ENCODE measurements around the gene CCL15. TPM values are rescaled to one million over a fixed set of nuclear protein-coding genes. Genes with fewer than 3 reads are reported as not detected.

Gene CCL15
- total and polyA plus RNA-seq, 5 donors: not detected

- H3K4me3 ChIP-seq (ENCODE audit: low read length): no peak overlapping the region
- H3K4me1 ChIP-seq (ENCODE audit: control insufficient read depth, insufficient read depth, low read length): no peaks in the 10 kb centered on the region
- intact Hi-C loops (cut with DNase I): loop anchor here in 2 of 4 donors (5.0 to 10.0 kb wide), 3 partner anchors 172 to 502 kb away; no protein-coding TSS in a partner anchor
- H3K27me3 ChIP-seq (ENCODE audit: control insufficient read depth, insufficient read depth): no peaks in the 10 kb centered on the region
- 83% methylated on average over 6 of the region's 6 CpGs for WGBS
- no peaks in the 10 kb centered on the region for H3K9me3 ChIP-seq (ENCODE audit: control insufficient read depth, low read length)
- ATAC-seq (no peak), DNase-seq (no peak)
- no peak overlapping the region for H3K27ac ChIP-seq (ENCODE audit: low read length)
These were observed 28.8 kb downstream of the CCL15 start for GRCh38 chr17:35972535-35972934.

GRCh38 chr17:35972066-35972465, 29.3 kb downstream of the CCL15 start:
- Histone ChIP-seq H3K4me3 (ENCODE audit: low read length) (no peak overlapping the region), H3K27me3 (ENCODE audit: control insufficient read depth, insufficient read depth) (no peaks in the 10 kb centered on the region), H3K9me3 (ENCODE audit: control insufficient read depth, low read length) (no peaks in the 10 kb centered on the region), H3K4me1 (ENCODE audit: control insufficient read depth, insufficient read depth, low read length) (no peaks in the 10 kb centered on the region), H3K27ac (ENCODE audit: low read length) (no peak overlapping the region)
- intact Hi-C loops (cut with DNase I): loop anchor here in 2 of 4 donors (5.0 to 10.0 kb wide), 3 partner anchors 173 to 503 kb away; no protein-coding TSS in a partner anchor
- DNase-seq (no peak), ATAC-seq (no peak)
- WGBS: 69% methylated on average over 1 of the region's 1 CpG

GRCh38 chr17:35969558-35970380, 31.6 kb downstream of the CCL15 start:
- H3K27ac ChIP-seq (ENCODE audit: low read length): no peak overlapping the region
- H3K27me3 ChIP-seq (ENCODE audit: control insufficient read depth, insufficient read depth): no peaks in the 10 kb centered on the region
- no peaks in the 10 kb centered on the region for H3K9me3 ChIP-seq (ENCODE audit: control insufficient read depth, low read length)
- peak; percentile 60 to 70 for ATAC-seq
- no peak overlapping the region for H3K4me3 ChIP-seq (ENCODE audit: low read length)
- intact Hi-C loops (cut with DNase I): loop anchor here (5.0 to 10.0 kb wide), 5 partner anchors 175 to 515 kb away; partner anchors contain the start of gene ZNHIT3 (in 1 of the 4)
- WGBS: 35% methylated on average over 8 of the region's 8 CpGs
- no peaks in the 10 kb centered on the region for H3K4me1 ChIP-seq (ENCODE audit: control insufficient read depth, insufficient read depth, low read length)
- DNase-seq: peak; percentile 61 to 85 (median 68)

- Histone ChIP-seq H3K27me3 (ENCODE audit: control insufficient read depth, insufficient read depth) (no peaks in the 10 kb centered on the region), H3K4me1 (ENCODE audit: control insufficient read depth, insufficient read depth, low read length) (no peaks in the 10 kb centered on the region), H3K9me3 (ENCODE audit: control insufficient read depth, low read length) (no peaks in the 10 kb centered on the region), H3K27ac (ENCODE audit: low read length) (no peak overlapping the region), H3K4me3 (ENCODE audit: low read length) (no peak overlapping the region)
- no peak for DNase-seq
- intact Hi-C loops (cut with DNase I): loop anchor here in 3 of 4 donors (5.0 to 10.0 kb wide), 3 partner anchors 179 to 516 kb away; partner anchors contain the start of gene ZNHIT3 (in 1 of the 3)
- 82% methylated on average over 10 of the region's 10 CpGs for WGBS
- no peak for ATAC-seq
These were observed 32.8 kb downstream of the CCL15 start for GRCh38 chr17:35968520-35969054.

- H3K9me3 ChIP-seq (ENCODE audit: control insufficient read depth, low read length): no peaks in the 10 kb centered on the region
- intact Hi-C loops (cut with DNase I): loop anchor here in 3 of 4 donors (5.0 to 10.0 kb wide), 3 partner anchors 182 to 520 kb away; partner anchors contain the start of gene ZNHIT3 (in 1 of the 3)
- H3K27ac ChIP-seq (ENCODE audit: low read length): no peak overlapping the region
- no peaks in the 10 kb centered on the region for H3K4me1 ChIP-seq (ENCODE audit: control insufficient read depth, insufficient read depth, low read length)
- ATAC-seq (no peak), DNase-seq (no peak)
- no peak overlapping the region for H3K4me3 ChIP-seq (ENCODE audit: low read length)
- 91% methylated on average over 7 of the region's 7 CpGs for WGBS
- no peaks in the 10 kb centered on the region for H3K27me3 ChIP-seq (ENCODE audit: control insufficient read depth, insufficient read depth)
These were observed 36.1 kb downstream of the CCL15 start for GRCh38 chr17:35965272-35965671.

GRCh38 chr17:35963663-35964062, 37.7 kb downstream of the CCL15 start:
- intact Hi-C loops (cut with DNase I): loop anchor here in 1 of 4 donors (10.0 kb wide), 1 partner anchor 521 kb away; the partner anchor contains the start of gene ZNHIT3
- H3K4me1 ChIP-seq (ENCODE audit: control insufficient read depth, insufficient read depth, low read length): no peaks in the 10 kb centered on the region
- DNase-seq: no peak
- WGBS: 86% methylated on average over 6 of the region's 6 CpGs
- H3K4me3 ChIP-seq (ENCODE audit: low read length): no peak overlapping the region
- H3K27ac ChIP-seq (ENCODE audit: low read length): no peak overlapping the region
- ATAC-seq: no peak
- H3K9me3 ChIP-seq (ENCODE audit: control insufficient read depth, low read length): no peaks in the 10 kb centered on the region
- H3K27me3 ChIP-seq (ENCODE audit: control insufficient read depth, insufficient read depth): no peaks in the 10 kb centered on the region

GRCh38 chr17:35953720-35954119, 47.6 kb downstream of the CCL15 start:
- Histone ChIP-seq H3K4me1 (ENCODE audit: control insufficient read depth, insufficient read depth, low read length) (no peaks in the 10 kb centered on the region), H3K4me3 (ENCODE audit: low read length) (no peak overlapping the region), H3K27ac (ENCODE audit: low read length) (no peak overlapping the region), H3K27me3 (ENCODE audit: control insufficient read depth, insufficient read depth) (no peaks in the 10 kb centered on the region), H3K9me3 (ENCODE audit: control insufficient read depth, low read length) (no peaks in the 10 kb centered on the region)
- WGBS: 53% methylated on average over 7 of the region's 7 CpGs
- ATAC-seq (no peak), DNase-seq (no peak)
- intact Hi-C loops (cut with DNase I): no loop called here

GRCh38 chr17:35949401-35949800, 52.0 kb downstream of the CCL15 start:
- ATAC-seq: no peak
- Histone ChIP-seq H3K27ac (ENCODE audit: low read length) (no peak overlapping the region), H3K9me3 (ENCODE audit: control insufficient read depth, low read length) (no peaks in the 10 kb centered on the region), H3K4me1 (ENCODE audit: control insufficient read depth, insufficient read depth, low read length) (no peaks in the 10 kb centered on the region), H3K4me3 (ENCODE audit: low read length) (no peak overlapping the region), H3K27me3 (ENCODE audit: control insufficient read depth, insufficient read depth) (no peaks in the 10 kb centered on the region)
- no peak for DNase-seq
- intact Hi-C loops (cut with DNase I): no loop called here
- 57% methylated on average over 3 of the region's 3 CpGs for WGBS

GRCh38 chr17:35948092-35948491, 53.3 kb downstream of the CCL15 start:
- Histone ChIP-seq H3K27me3 (ENCODE audit: control insufficient read depth, insufficient read depth) (no peaks in the 10 kb centered on the region), H3K4me3 (ENCODE audit: low read length) (no peak overlapping the region), H3K9me3 (ENCODE audit: control insufficient read depth, low read length) (no peaks in the 10 kb centered on the region), H3K4me1 (ENCODE audit: control insufficient read depth, insufficient read depth, low read length) (no peaks in the 10 kb centered on the region), H3K27ac (ENCODE audit: low read length) (no peak overlapping the region)
- DNase-seq (no peak), ATAC-seq (no peak)
- WGBS: 92% methylated on average over 7 of the region's 7 CpGs
- intact Hi-C loops (cut with DNase I): no loop called here

Data from right cardiac atrium (tissue), 5 donors.